LNCAP (cell line): ENCODE measurements around the gene MYO9B.

Source experiments
- CTCF ChIP-seq: fragments of 450-650 bp; IDR thresholded peaks from 2 replicates; pipeline ENCODE4 v1.5.1; 2017; ENCODE audit warnings: mild to moderate bottlenecking

MYO9B gene

GRCh38 chr19:17075035-17075863 lies at the start of gene MYO9B, which contains the start of gene HAUS8:
MYO9B (plus strand) TSS chr19:17075777; CDS start chr19:17101718, 25,941 bp downstream.
HAUS8 (minus strand) TSS chr19:17075452; CDS start chr19:17075422, 30 bp downstream.
- no peak for TF ChIP-seq CTCF

GRCh38 chr19:17025991-17026658 lies 49.5 kb upstream of the MYO9B start:
- TF ChIP-seq CTCF: no peak

GRCh38 chr19:17026706-17027534 lies 48.7 kb upstream of the MYO9B start, which contains the start of gene CPAMD8:
CPAMD8 (minus strand) TSS chr19:17026810; CDS start chr19:17026642, 168 bp downstream.
- no peak for TF ChIP-seq CTCF

GRCh38 chr19:17027535-17027975 lies 48.0 kb upstream of the MYO9B start:
- TF ChIP-seq CTCF: no peak

GRCh38 chr19:17031741-17032140 lies 43.8 kb upstream of the MYO9B start:
- no peak for TF ChIP-seq CTCF

GRCh38 chr19:17035842-17036424 lies 39.6 kb upstream of the MYO9B start:
- no peak for TF ChIP-seq CTCF

GRCh38 chr19:17036640-17037039 lies 38.9 kb upstream of the MYO9B start:
- no peak for TF ChIP-seq CTCF
